SK-MEL-5 (cell line): ENCODE results near the gene SLC7A9. TPM values are rescaled to one million over a fixed set of nuclear protein-coding genes. Genes with fewer than 3 reads are reported as not detected.
"Not testable (repeated sequence)": the region's sequence is repeated elsewhere in the genome, so short reads cannot be mapped to it uniquely, and the experiment has no call there.

Experiments used
- DNase-seq: peaks from one replicate; pipeline ENCODE4 v3.0.0-alpha.2; 2016; ENCODE audit warnings: low read depth, low spot score
- in situ Hi-C: cut with HindIII; loops from 2 replicates; pipeline ENCODE4 v1.10.0; 2016; ENCODE audit warnings: low sequenced_read_pairs, high pct_unique_total_duplicates, low pct_unique_long_range_greater_than_20kb
- total RNA-seq: library from RNA; depleted of rRNA; stranded (reverse); fragments of >200 nt; shearing (Covaris generic); gene quantifications from 2 replicates; pipeline ENCODE4 v1.2.3, GENCODE V29; 2014

Gene SLC7A9
- total RNA-seq, 1 experiment from 2014 or later: 0.18 TPM

- DNase-seq, in situ Hi-C loops: not testable (repeated sequence)
These were observed 21.5 kb downstream of the SLC7A9 start for GRCh38 chr19:32848035-32848434.

DNA sequence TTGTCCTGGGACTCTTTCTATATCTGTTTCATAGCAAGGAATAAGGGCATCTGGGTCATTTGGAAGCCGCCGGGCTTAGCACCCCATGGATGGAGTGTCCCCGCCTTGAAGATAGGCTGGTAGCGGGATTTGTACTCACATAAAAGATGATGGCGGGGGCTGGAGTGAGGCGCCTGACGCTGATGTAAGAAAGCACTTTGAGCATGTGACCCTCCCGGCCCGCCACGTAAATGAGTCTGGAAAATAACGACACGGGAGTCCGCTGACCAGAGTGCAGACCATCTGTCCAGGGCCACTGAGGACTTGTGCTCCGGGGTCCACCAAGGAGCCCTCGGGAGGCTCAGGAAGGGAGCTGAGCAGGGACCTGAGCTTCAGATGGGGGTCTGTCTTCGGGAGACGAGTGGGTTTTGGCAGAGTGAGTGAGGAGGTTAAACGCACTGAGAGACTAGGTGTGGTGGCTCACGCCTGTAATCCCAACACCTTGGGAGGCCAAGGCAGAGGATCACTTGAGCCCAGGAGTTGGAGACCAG is 25.8 kb downstream of the SLC7A9 start:
- in situ Hi-C loops: no loop called here
- DNase-seq: no peak

DNA sequence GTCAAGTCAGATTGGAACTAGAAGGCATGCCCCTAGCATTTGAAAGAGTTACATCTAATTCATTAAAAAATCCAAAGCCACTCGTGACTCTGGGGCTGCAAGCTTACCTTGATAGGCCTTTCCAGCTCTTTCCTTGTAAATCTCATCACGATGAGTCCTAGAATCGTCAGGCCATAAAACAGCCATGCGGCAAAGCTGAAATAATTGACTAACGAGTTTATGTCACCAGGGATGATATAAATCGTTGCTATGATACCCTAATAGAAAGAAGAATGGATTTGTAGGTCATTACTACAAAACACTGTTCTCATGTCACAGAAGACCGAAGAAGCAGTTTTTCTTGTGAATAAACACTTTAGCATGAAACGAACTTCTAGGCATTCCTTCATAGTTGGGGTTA is 27.5 kb downstream of the SLC7A9 start:
- in situ Hi-C loops: no loop called here
- no peak for DNase-seq

DNA sequence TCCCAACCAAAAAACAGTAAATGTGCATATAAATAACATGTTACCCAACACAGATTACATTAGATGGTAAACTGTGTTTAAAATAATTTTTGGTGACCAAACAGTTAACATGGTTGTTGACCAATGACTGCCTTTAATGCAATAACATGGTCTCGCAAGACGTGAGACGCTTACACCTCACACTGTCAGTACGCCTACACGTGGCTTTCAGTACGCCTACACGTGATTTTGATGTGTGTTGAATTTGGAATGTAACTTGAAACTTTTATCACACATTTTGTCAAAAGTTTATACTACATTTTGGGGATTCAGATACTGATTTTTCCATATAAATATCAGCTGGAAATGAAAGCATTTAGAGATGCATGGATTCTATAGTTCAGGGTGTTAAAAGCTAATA is 32.0 kb downstream of the SLC7A9 start:
- no peak for DNase-seq
- in situ Hi-C loops: no loop called here

DNA sequence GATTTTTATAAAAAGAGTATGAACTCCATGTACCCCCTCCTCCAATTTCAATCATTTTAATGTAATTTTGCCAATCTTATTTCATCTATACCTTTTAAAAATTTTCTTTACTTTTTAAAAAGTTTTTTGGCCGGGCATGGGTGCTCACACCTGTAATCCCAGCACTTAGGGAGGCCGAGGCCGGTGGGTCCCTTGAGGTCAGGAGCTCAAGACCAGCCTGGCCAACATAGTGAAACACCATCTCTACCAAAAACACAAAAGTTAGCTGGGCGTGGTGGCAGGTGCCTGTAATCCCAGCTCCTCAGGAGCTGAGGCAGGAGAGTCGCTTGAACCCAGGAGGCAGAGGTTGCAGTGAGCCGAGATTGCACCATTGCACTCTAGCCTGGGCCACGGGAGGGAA is 36.2 kb downstream of the SLC7A9 start:
- in situ Hi-C loops, DNase-seq: not testable (repeated sequence)

GRCh38 chr19:32832825-32833224 is 36.7 kb downstream of the SLC7A9 start:
- in situ Hi-C loops, DNase-seq: not testable (repeated sequence)

DNA sequence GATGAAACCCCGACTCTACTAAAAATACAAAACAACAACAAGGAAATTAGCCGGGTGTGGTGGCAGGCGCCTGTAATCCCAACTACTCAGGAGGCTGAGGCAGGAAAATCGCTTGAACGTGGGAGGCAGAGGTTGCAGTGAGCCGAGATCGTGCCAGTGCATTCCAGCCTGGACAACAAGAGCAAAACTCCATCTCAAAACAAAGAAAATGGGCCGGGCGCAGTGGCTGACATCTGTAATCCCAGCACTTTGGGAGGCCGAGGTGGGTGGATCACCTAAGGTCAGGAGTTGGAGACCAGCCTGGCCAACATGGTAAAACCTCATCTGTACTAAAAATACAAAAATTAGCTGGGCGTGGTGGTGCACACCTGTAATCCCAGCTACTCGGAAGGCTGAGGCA is 37.5 kb downstream of the SLC7A9 start:
- in situ Hi-C loops, DNase-seq: not testable (repeated sequence)

DNA sequence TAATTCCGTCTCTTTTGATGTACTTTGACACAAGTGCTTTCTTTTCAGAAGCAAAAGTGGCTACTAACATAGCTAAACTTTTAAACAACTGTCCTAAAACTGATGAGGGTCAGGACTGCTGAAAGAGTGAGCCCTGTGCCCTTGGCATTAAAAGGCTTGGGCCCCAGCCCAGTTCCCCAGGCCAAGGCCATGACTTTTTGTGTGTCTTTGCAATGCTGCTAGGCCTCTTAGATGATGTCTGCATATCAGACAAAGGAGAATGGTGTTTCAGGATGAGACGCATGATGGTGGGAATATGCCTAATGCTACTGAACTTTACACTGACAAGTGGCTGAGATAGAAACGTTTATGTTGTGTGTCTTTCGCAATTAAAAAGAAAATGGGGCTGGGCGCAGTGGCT is 38.0 kb downstream of the SLC7A9 start:
- no peak for DNase-seq
- in situ Hi-C loops: no loop called here

DNA sequence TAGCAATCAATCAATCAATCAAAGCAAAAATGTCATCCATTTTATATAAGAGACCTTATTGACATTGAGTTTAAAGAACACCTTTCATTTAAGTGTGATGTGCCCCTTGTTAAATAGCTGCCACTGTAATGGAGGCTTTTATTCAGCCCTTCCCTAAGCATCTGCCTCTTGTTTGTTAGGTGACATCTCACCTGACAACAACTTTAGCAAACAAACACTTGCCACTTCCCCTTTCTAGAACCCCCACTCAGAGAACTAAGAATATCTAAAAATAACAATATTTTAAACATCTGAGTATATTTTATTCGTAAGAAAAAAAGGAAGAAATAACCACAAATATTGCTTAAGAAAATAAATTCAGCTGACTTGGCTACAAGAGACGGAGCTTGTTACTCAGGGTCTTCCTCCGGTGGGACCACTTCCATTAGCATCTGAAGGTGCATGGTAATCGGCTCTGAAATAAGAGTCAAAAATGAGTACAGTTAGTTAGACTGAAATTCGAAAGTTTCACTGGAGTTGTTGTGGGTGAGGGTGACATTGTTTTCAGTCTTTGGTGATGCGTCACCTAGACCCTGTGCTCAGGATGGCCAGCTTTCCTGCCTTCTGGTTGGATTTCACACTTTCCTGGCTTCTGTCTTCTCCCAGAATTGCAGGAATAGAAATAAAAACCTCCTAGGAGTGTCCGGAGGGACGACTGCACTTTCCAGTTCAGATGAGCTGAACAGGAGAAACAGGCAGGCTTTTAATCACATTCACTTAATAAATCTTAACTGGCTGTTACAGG is 39.1 kb downstream of the SLC7A9 start:
- in situ Hi-C loops: no loop called here

DNA sequence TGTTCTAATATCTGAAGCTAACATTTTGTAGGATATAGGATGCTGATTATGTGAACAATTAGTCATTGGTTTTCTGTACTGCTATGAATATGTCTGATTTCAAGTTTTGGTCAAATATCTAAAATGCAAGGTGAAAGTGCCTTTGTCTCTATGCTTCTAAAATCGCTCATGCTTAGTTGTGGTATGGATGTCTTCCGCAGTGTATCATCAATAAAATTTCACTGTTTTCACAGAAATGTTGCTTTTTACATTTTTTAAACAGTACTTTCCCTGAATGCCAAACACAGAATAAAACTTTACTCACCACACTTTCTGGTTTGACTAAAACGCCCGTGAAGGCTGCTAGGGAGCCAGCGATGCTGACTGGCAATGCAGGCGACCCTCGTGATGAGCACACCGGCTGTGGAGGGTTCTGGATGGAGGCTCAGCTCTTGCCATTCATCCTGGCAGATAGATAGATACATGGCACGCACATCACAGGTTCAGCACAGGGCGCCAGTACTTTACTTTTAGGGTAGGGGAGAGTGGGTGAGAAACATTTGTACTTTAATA is 40.1 kb downstream of the SLC7A9 start:
- in situ Hi-C loops: no loop called here
- DNase-seq: no peak

More for the DNA sequence above, 39.1 kb downstream of the SLC7A9 start:
- DNase-seq: no peak

GRCh38 chr19:32828643-32829344 is 40.8 kb downstream of the SLC7A9 start:
- in situ Hi-C loops: no loop called here
- DNase-seq: no peak

- in situ Hi-C loops: no loop called here
These were observed 41.4 kb downstream of the SLC7A9 start for GRCh38 chr19:32828139-32828538.

GRCh38 chr19:32824916-32825608 is 44.5 kb downstream of the SLC7A9 start:
- DNase-seq: peak; percentile 27
- in situ Hi-C loops: no loop called here

More at GRCh38 chr19:32828139-32828538, 41.4 kb downstream of the SLC7A9 start:
- DNase-seq: no peak

- in situ Hi-C loops: no loop called here
- DNase-seq: no peak
These were observed 45.3 kb downstream of the SLC7A9 start for GRCh38 chr19:32824191-32824751.

DNA sequence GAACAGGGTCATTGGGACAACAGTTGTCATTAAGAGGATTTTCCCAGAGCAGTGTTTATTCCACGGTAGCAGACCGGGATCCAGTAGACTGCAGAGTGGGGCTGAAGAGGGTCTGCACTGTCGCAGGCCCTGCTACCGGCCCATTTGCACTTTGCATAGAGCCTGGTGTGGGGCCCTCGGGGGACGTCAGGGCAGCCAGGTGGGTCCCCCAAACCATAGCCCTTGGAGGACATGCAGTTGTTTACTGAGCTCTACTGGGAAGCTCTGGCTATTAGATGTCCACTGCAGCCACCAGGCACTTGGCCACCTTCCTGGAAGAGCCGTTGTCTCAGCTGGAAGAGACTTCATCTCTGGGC is 45.8 kb downstream of the SLC7A9 start:
- in situ Hi-C loops: no loop called here
- DNase-seq: no peak

DNA sequence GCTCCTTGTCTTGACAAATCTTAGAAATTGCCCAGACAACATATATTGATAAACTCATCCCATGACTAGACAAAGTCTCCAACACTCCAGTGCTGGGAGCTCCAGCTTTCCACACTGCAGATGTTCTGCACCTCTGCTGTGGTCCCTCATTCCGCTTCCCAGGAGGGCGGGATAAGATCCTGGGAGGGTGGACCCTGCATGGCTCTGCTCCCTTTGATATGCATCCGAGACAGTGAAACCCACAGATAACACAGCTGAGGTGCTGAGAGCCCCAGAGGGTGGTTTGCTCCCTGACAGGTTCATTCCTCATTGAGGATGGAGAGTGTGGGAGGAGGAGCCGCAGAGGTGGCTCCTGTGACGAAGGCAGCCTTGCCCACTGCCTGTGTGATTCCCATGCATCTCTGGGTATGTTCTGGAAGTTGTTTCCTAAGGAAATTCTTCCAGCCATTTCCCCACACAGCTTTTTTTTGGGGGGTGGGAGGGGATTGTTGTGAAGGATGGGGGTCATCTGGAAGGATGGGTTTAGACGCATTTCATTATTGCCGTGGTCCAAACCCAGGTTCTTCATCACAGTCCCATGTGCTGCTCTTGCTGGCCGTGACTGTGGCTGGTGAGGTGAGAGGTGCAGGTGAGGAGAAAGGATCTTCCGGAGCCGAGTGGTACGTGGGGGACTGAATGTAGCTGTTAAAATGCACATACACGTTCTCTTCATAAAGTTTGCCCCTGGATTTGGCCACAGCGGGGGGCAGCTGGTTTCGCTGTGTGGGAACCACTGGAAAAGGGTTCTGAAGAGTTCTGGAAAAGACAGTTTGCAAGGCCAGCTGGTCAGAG is 46.4 kb downstream of the SLC7A9 start:
- DNase-seq: no peak
- in situ Hi-C loops: no loop called here
